ENCODE data around the gene C1orf21.

DNA sequence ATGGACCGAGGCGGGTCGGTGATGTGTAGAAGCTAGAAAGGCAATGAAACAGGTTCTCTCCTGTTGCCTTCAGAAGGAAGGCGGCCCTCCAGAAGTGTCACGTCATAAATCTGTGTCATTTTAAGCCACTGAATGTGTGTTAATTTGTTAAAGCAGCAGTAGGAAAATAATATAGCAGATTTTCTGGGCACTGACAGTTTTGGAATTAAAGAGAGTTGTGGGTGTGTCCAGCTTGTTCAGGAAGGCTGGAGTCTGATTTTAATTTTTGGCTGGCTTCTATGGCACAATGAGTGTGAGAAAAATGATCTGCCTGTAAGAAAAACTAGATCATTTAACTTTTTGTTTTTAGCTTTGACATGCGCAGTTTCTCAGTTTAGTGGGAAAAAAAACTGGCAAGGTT lies 190.5 kb downstream of the C1orf21 start:
- TF ChIP-seq, protein P1, sequence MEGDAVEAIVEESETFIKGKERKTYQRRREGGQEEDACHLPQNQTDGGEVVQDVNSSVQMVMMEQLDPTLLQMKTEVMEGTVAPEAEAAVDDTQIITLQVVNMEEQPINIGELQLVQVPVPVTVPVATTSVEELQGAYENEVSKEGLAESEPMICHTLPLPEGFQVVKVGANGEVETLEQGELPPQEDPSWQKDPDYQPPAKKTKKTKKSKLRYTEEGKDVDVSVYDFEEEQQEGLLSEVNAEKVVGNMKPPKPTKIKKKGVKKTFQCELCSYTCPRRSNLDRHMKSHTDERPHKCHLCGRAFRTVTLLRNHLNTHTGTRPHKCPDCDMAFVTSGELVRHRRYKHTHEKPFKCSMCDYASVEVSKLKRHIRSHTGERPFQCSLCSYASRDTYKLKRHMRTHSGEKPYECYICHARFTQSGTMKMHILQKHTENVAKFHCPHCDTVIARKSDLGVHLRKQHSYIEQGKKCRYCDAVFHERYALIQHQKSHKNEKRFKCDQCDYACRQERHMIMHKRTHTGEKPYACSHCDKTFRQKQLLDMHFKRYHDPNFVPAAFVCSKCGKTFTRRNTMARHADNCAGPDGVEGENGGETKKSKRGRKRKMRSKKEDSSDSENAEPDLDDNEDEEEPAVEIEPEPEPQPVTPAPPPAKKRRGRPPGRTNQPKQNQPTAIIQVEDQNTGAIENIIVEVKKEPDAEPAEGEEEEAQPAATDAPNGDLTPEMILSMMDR (IDR thresholded peaks at IDR 0.05; ENCODE audit: low read depth, low read length, poor library complexity, severe bottlenecking), result no peak
- TF ChIP-seq EZH2phosphoT487 (IDR thresholded peaks at IDR 0.05; ENCODE audit: borderline replicate concordance, low read length), result no peak

All from DOHH2 (cell line).